Measurements from ENCODE around the gene UVRAG.
"Not testable (repeated sequence)": the region's sequence is repeated elsewhere in the genome, so short reads cannot be mapped to it uniquely, and the experiment has no call there.

DNA sequence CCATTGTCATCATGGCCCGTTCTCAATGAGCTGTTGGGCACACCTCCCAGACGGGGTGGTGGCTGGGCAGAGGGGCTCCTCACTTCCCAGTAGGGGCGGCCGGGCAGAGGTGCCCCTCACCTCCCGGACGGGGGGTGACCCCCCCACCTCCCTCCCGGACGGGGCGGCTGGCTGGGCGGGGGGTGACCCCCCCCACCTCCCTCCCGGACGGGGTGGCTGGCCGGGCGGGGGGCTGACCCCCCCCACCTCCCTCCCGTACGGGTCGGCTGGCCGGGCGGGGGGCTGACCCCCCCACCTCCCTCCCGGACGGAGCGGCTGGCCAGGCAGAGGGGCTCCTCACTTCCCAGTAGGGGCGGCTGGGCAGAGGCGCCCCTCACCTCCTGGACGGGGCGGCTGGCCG is 62.3 kb downstream of the UVRAG start:
- TF ChIP-seq, protein P1, sequence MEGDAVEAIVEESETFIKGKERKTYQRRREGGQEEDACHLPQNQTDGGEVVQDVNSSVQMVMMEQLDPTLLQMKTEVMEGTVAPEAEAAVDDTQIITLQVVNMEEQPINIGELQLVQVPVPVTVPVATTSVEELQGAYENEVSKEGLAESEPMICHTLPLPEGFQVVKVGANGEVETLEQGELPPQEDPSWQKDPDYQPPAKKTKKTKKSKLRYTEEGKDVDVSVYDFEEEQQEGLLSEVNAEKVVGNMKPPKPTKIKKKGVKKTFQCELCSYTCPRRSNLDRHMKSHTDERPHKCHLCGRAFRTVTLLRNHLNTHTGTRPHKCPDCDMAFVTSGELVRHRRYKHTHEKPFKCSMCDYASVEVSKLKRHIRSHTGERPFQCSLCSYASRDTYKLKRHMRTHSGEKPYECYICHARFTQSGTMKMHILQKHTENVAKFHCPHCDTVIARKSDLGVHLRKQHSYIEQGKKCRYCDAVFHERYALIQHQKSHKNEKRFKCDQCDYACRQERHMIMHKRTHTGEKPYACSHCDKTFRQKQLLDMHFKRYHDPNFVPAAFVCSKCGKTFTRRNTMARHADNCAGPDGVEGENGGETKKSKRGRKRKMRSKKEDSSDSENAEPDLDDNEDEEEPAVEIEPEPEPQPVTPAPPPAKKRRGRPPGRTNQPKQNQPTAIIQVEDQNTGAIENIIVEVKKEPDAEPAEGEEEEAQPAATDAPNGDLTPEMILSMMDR (IDR thresholded peaks at IDR 0.05): not testable (repeated sequence)
- TF ChIP-seq POLR2AphosphoS5 (IDR thresholded peaks at IDR 0.05; ENCODE audit: low read depth, low read length): not testable (repeated sequence)

All from Panc1 (cell line).